Measurements from ENCODE around the gene L1TD1. TPM values are rescaled to one million over a fixed set of nuclear protein-coding genes. Genes with fewer than 3 reads are reported as not detected.

L1TD1 gene
- total and polyA plus RNA-seq, 9 of the 15 experiments (the other 6 are each of a cell fraction or from before 2014, with no cell fraction given) = 0.09 TPM; not detected in 8

DNA sequence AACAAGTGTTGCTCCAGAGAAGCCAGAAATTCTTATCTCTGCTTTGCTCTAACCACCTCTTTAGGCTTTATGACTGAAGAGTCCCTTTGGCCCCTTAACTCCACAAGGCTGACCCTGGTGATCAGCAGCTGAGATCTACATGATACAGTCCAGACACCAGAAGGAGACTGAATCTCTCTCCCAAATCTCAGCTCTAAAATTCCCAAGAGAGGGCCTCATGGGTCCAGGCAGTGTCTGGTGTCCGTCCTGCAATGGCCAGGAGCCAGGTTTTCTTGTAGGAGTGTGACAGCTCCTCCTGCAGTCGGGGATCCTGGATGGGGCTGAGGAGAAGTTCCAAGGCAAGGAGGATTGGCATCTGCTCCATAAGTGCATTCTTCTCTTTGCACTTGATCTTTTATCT lies 35.3 kb downstream of the L1TD1 start:
- ChIA-PET POLR2A (no interaction called here), CTCF (ENCODE audit: low intra/inter-chr PET ratio) (no interaction called here)
- ATAC-seq = no peak
- FAIRE-seq = no peak
- DNase-seq (ENCODE audit: extremely low read depth in 1 of 4, low spot score in 3 of 4) = no peak
- no peak overlapping the region for H3K4me2 ChIP-seq (ENCODE audit: insufficient read depth, low read length)
- no peaks in the 10 kb centered on the region for H3K9me1 ChIP-seq (ENCODE audit: control insufficient read depth, insufficient read depth, low read length)
- no peak overlapping the region for H3K9ac ChIP-seq (ENCODE audit: insufficient read depth in 1 of 2, low read depth in 2 of 2, low read length in 2 of 2)
- intact Hi-C loops (cut with micrococcal nuclease) = no loop called here
- H3K4me1 ChIP-seq (replicated peaks in 1 of 2; ENCODE audit: control insufficient read depth in 2 of 2, insufficient read depth in 2 of 2, low read length in 2 of 2) = no peaks in the 10 kb centered on the region
- 0% methylated on average over 2 of the region's 2 CpGs for WGBS (ENCODE audit: insufficient coverage, low coverage, missing lambda C conversion rate)
- H2AFZ ChIP-seq (ENCODE audit: low read depth, low read length) = no peak overlapping the region
- in situ Hi-C loops (cut with MboI) = no loop called here
- H4K20me1 ChIP-seq (replicated peaks; ENCODE audit: control insufficient read depth, insufficient read depth, low read length) = no peaks in the 10 kb centered on the region
- H3K4me3 ChIP-seq = no peak overlapping the region
- H3K27me3 ChIP-seq (ENCODE audit: control insufficient read depth in 2 of 2, insufficient read depth in 2 of 2, low read length in 2 of 2) = peaks cover 4 to 38% of the 10 kb centered on the region in 2 experiments; a peak in 2 of 5 replicates
- BruUV-seq (replicated peaks) = no TSS peak
- H3K79me2 ChIP-seq (ENCODE audit: control insufficient read depth, insufficient read depth, low read length) = no peaks in the 10 kb centered on the region
- no peak overlapping the region for H3K27ac ChIP-seq (ENCODE audit: extremely low read depth, low read depth, low read length)
- H3K36me3 ChIP-seq (ENCODE audit: control insufficient read depth, insufficient read depth, low read length) = no peaks in the 10 kb centered on the region
- no peaks in the 10 kb centered on the region for H3K9me3 ChIP-seq (replicated peaks; ENCODE audit: control insufficient read depth, insufficient read depth, low read depth, low read length)
- TF ChIP-seq ZNF232 (CRISPR knock-in tag; IDR thresholded peaks at IDR 0.05) = no peak
- no peak for TF ChIP-seq PURB (CRISPR knock-in tag; IDR thresholded peaks at IDR 0.05; ENCODE audit: low read depth)
- no peak for TF ChIP-seq PCBP1 (IDR thresholded peaks at IDR 0.05; ENCODE audit: low read depth, low read length, poor library complexity, severe bottlenecking)
- no peak for TF ChIP-seq CAMTA2 (CRISPR knock-in tag; conservative IDR thresholded peaks at IDR 0.05)
- TF ChIP-seq, protein P1, sequence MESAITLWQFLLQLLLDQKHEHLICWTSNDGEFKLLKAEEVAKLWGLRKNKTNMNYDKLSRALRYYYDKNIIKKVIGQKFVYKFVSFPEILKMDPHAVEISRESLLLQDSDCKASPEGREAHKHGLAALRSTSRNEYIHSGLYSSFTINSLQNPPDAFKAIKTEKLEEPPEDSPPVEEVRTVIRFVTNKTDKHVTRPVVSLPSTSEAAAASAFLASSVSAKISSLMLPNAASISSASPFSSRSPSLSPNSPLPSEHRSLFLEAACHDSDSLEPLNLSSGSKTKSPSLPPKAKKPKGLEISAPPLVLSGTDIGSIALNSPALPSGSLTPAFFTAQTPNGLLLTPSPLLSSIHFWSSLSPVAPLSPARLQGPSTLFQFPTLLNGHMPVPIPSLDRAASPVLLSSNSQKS (CRISPR knock-in tag; IDR thresholded peaks at IDR 0.05) = no peak
- no peak for TF ChIP-seq NCOA6 (IDR thresholded peaks at IDR 0.05)
- TF ChIP-seq RBM39 (optimal IDR thresholded peaks at IDR 0.05; ENCODE audit: low read depth, low read length) = no peak
- no peak for TF ChIP-seq NR4A1 (CRISPR knock-in tag; IDR thresholded peaks at IDR 0.05)
- no peak for TF ChIP-seq NR4A1 (tag; IDR thresholded peaks at IDR 0.05)
- TF ChIP-seq, protein P2, sequence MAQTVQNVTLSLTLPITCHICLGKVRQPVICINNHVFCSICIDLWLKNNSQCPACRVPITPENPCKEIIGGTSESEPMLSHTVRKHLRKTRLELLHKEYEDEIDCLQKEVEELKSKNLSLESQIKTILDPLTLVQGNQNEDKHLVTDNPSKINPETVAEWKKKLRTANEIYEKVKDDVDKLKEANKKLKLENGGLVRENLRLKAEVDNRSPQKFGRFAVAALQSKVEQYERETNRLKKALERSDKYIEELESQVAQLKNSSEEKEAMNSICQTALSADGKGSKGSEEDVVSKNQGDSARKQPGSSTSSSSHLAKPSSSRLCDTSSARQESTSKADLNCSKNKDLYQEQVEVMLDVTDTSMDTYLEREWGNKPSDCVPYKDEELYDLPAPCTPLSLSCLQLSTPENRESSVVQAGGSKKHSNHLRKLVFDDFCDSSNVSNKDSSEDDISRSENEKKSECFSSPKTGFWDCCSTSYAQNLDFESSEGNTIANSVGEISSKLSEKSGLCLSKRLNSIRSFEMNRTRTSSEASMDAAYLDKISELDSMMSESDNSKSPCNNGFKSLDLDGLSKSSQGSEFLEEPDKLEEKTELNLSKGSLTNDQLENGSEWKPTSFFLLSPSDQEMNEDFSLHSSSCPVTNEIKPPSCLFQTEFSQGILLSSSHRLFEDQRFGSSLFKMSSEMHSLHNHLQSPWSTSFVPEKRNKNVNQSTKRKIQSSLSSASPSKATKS (CRISPR knock-in tag; IDR thresholded peaks at IDR 0.05) = no peak
- no peak for TF ChIP-seq ZNF561 (CRISPR knock-in tag; conservative IDR thresholded peaks at IDR 0.05)
- no peak for TF ChIP-seq ZNF707 (CRISPR knock-in tag; conservative IDR thresholded peaks at IDR 0.05)
- TF ChIP-seq, protein P3, sequence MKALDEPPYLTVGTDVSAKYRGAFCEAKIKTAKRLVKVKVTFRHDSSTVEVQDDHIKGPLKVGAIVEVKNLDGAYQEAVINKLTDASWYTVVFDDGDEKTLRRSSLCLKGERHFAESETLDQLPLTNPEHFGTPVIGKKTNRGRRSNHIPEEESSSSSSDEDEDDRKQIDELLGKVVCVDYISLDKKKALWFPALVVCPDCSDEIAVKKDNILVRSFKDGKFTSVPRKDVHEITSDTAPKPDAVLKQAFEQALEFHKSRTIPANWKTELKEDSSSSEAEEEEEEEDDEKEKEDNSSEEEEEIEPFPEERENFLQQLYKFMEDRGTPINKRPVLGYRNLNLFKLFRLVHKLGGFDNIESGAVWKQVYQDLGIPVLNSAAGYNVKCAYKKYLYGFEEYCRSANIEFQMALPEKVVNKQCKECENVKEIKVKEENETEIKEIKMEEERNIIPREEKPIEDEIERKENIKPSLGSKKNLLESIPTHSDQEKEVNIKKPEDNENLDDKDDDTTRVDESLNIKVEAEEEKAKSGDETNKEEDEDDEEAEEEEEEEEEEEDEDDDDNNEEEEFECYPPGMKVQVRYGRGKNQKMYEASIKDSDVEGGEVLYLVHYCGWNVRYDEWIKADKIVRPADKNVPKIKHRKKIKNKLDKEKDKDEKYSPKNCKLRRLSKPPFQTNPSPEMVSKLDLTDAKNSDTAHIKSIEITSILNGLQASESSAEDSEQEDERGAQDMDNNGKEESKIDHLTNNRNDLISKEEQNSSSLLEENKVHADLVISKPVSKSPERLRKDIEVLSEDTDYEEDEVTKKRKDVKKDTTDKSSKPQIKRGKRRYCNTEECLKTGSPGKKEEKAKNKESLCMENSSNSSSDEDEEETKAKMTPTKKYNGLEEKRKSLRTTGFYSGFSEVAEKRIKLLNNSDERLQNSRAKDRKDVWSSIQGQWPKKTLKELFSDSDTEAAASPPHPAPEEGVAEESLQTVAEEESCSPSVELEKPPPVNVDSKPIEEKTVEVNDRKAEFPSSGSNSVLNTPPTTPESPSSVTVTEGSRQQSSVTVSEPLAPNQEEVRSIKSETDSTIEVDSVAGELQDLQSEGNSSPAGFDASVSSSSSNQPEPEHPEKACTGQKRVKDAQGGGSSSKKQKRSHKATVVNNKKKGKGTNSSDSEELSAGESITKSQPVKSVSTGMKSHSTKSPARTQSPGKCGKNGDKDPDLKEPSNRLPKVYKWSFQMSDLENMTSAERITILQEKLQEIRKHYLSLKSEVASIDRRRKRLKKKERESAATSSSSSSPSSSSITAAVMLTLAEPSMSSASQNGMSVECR (CRISPR knock-in tag; IDR thresholded peaks at IDR 0.05) = no peak
- TF ChIP-seq TCF7 (IDR thresholded peaks at IDR 0.05; ENCODE audit: borderline replicate concordance) = no peak
- TF ChIP-seq, protein P4, sequence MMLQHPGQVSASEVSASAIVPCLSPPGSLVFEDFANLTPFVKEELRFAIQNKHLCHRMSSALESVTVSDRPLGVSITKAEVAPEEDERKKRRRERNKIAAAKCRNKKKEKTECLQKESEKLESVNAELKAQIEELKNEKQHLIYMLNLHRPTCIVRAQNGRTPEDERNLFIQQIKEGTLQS (IDR thresholded peaks at IDR 0.05) = no peak
- TF ChIP-seq, protein P4 (CRISPR knock-in tag; conservative IDR thresholded peaks at IDR 0.05) = no peak
- no peak for TF ChIP-seq ZKSCAN3 (CRISPR knock-in tag; IDR thresholded peaks at IDR 0.05)
